HG02970 (cell line): ENCODE results near the gene TMEM218.

Source experiments
- ATAC-seq: cut with Tn5 transposase; IDR thresholded peaks from one replicate; pipeline ENCODE4 v1.9.1; 2021; ENCODE audit warnings: mild to moderate bottlenecking, moderate library complexity, moderate number of reproducible peaks; ENCODE audit not compliant: unreplicated experiment, low FRiP score

The TMEM218 gene

DNA sequence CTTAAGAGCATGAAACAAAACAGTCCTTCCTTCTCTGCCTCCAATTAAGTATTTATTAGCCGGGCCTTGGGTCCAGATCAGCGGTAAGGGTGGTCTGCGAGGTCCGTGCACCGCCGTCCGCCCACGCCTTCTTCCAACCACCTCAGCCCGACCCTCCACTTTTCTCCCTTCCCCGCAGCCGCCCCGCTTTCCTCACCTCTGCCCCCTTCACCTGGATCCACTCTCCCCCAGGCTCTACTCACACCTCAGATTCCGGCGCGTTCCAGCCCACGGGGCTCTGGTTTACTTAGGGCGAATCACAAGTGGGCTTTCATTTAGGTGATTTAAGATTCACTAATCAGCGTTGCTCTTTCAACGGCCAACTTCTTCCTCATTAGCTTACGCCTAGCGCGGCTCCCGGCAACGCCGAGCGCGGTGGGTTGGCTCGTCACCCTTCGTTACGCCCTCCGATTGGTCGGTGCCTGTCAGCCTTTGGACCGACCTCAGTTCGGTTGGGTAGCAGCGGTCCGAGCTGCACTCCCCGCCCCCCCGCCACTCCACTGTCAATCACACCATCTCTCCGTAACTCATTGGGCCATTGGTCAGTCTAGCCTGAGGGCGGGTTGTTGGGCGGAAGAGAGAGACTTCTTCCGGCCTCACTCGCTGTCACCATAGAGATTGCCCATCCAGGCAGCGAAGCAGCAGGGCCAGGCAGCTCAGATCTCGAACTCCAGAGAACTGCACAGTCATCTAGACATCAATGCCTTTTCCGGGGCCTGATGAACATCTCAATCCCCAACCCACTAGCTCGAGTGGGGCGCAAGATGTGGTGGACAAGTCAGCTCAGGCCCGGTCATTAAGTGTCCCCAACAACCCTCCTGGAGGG is at the start of gene TMEM218:
TSS of gene TMEM218 (minus strand) at position 284 of the 865 bp plus-strand sequence. CDS start 9,385 bp downstream, outside the sequence.
- peak; percentile 100 for ATAC-seq

DNA sequence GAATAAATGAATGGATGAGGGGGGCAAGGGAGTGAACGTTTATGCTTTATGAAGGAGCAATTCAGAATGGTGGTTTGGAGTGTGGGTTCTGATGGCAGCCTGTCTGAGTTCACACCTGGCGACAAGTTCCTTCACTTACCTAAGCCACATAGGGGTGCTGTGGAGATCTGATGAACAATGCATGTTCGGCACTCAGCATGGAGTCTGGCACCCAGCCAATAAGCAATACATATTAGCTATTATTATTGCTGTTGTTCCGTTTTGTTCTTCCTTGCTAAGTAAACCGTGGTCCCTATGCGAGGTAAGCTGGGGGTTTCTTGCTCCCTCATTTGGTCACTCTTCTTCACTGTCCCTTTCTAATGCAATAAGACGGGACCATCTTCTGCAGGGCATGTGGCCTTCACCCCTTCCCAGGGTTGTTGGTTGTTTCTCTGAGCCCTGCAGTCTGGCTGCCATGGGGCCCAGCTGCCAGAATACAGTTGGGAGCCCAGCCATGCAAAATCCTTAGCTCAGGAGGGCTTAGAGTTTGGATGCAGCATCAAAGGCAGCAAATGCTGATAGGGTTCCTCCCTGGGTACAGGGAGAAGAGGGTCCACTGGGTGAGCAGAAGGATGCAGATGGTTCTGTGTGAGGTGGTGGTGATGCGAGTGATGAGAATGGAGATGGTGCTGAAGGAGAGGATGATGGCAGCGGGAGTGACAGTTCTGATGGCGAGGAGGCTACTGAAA is 46.7 kb upstream of the TMEM218 start:
- ATAC-seq, result no peak

DNA sequence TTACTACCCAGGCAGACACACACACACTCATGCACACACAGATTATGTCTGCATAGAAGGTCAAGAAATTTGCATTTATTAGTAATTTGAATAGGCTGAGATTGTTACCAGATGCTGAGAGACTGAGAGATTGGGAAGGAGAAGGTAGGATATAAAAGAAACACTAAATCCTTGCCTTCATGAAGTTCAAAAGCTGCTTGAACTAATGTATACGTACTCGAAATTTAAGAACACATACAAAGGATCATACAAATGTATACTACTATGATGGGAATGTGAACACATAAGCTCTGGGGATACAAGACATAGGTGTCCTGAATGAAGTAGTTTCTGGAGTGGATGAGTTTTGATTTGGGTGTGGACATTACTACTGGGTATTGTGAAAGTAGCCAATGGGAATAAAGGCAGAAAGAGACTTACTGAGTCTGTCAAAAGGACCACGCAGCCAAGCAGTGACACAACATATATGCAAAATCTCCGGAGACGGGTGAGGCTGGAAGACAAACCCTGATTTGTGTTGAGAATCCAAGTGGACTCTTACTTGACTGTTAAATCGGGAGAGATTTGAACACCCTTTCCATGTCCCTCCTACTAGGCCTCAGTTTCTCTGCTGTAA is 45.8 kb upstream of the TMEM218 start:
- ATAC-seq, result no peak

DNA sequence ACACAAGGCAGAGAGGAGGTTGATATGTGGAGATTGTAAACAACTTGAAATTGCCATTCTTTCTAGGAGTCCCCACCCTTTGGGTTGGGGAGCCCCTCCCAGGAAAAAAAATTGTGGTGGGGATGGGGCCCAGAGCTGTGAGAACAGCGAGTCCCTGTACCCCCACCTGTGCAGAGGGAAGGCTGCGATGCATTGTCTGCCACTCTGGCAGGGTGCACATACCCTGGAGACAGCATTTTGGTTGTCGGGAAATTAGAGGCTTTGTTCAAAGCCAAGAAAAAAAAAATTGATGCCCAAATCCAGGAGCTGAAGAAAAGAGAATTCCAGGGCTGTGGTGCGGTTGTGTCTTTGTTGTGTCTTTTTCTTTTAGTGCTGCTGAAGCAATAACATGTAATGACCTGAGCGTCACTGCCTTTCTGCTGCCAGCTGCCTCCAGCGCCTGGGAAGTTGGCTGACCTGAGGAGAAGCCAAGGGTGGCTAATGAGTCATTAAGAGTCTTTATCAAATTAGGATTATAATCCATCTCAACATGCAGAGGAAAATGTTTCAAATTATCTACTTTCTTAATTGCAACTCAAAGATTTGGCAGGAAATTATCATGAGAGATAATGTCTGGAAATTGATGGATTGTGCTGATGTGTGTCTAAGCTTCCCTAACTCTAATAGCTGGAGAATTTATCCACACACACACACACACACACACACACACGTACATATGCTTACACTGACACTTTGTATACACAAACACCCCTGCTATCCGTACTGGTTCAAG is 45.1 kb upstream of the TMEM218 start:
- ATAC-seq, result no peak

DNA sequence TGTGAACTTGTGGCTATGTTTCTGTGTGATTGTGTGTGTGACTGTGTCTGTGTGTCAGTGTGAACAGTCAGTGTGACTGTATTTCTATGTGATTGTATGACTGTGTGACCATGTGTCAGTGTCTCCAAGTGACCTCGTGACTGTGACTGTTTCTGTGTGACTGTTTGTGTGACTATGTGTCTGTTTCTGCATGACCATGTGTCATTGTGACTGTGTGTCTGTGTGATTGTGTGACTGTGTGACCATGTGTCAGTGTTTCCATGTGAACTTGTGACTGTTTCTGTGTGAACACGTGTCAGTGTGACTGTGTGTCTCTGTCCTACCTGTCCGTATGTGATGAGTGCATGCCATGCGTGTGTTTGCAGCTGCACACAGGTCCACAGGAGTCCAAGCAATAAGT is 44.3 kb upstream of the TMEM218 start:
- ATAC-seq, result no peak

DNA sequence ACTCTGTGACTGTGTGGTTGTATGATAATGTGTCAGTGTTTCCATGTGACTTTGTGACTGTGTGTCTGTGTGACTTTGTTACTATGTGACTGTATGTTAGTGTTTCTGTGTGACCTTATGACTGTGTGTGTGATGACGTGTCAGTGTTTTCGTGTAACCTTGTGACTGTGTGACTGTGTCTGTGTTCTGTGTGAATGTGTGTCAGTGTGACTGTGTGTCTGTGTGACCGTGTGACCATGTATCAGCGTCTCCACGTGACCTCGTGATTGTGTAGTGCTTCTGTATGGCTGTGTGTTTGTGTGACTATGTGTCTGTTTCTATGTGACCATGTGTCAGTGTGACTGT is 43.6 kb upstream of the TMEM218 start:
- no peak for ATAC-seq

DNA sequence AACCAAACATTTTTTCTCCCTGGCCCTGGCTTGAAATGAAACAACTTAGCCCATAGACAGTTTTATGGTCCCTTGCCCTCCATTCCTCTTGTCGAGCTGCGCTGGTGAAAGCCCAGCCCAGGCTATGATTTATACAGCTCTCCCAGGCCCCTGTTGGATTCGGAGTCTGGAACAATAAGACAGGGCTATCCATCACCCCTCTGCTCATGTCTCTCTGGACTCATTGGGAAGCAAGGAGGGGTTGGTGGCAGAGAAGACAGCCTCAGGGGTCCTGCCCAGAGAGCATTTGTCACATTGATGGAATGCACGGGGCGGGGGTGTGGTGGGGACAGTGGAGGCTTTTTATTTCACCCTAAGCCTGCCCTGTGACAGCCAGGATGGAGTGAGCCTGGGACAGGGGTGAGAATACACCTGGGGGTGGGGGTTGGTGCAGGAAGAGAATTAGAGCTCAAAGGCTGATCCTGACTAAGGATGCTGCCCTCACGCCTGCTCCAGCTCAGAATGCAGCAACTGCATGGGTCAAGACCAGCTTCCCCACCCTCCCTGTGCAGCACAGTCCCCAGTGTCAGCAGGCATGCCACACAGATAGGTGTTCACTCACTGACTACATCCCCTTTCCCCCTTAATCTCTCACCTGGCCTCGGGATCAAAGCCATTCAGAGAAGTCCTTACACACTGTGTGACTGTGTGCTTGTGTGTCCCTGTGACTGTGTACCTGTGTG is 43.1 kb upstream of the TMEM218 start:
- no peak for ATAC-seq

DNA sequence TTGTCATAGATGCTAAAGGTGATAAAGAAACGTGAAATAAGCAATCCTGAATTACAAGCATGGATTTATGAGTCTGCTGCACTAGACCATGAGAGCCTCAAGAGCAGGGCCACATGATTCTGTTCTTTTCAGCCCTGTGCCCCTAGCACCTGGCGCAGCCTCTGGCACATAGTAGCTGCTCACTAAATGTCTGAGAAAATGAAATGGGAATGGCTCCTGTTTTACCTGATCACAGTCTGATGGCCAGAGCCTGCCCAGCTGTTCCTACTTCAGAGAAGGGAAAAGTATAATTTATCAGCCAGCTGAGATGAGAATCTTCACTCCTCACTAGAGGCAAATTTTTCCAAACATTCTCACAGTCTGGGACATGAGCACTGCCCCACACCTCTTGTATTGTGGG is 42.4 kb upstream of the TMEM218 start:
- ATAC-seq, result no peak

DNA sequence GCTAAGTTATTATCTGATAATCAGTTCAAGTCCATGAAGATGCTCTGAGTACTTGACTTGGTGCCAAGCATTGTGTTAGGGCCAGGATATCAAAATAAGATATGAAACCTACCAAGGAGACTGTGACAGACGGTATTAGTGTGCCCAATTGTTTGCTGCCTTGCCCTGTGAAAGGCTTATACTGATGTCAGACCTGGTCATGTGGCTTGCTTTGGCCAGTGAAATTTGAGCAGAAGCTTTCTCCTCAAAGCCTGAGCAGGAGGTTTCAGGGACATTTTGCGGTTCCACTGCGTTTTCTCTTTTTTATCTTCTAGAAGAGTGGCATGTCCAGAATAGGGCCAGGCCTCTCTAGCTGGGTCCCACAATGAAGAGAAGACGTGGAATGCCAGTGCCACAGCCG is 37.3 kb upstream of the TMEM218 start:
- no peak for ATAC-seq

DNA sequence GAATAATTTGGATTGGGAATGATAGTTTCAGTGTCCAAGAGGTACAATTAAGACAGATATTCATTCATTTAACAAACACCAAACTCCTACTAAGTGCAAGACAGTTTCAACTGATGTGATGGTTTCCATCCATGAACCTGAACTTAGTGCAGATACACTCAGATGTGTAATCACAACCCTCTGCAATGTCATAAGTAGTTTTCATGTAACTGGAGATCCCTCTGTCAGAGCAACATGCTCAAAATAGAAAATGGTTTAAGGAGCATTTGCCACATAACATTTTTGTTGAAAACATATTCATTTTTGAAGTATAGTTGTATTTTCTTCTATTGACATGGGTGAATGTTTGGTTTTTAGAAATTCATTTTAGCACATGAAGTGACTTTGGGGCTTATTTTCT is 36.6 kb upstream of the TMEM218 start:
- ATAC-seq, result no peak

DNA sequence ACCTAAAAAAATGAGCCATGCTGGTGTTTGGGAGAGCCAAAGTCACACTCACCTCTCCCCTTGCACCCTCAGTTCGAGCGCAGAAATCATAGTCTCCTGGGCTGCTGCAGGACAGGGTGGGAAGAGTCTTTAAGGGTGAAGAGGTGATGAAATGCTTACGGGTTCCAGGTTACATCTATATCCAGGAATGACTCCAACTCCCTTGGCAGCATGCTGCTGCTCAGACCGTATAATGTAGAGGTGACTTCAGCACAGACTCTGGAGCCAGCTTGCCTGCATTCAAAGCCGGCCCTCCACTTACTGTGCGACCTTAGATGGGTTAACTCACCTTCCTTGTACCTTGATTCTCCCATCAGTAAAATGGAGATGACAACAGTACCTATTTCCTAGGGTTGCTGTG is 35.9 kb upstream of the TMEM218 start:
- ATAC-seq, result no peak

DNA sequence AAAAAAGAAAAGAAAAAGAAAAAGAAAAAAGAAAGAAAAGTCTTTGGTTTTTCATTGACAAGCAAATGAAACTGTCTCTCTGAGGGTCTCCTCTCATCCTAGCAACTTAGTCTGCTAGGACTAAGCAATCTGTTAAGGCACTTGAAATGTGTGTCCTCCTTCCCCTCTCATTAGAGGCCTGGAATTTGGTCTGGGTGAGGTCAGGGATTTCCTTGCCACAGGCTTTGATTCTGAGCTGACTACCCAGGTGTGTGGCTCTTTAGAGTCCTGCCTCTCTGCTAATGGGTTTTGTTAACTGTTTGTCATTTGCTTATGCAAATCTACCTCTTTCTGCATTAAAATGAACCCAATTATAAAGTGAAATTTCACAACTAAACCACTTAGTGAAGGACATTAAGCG is 34.8 kb upstream of the TMEM218 start:
- no peak for ATAC-seq

DNA sequence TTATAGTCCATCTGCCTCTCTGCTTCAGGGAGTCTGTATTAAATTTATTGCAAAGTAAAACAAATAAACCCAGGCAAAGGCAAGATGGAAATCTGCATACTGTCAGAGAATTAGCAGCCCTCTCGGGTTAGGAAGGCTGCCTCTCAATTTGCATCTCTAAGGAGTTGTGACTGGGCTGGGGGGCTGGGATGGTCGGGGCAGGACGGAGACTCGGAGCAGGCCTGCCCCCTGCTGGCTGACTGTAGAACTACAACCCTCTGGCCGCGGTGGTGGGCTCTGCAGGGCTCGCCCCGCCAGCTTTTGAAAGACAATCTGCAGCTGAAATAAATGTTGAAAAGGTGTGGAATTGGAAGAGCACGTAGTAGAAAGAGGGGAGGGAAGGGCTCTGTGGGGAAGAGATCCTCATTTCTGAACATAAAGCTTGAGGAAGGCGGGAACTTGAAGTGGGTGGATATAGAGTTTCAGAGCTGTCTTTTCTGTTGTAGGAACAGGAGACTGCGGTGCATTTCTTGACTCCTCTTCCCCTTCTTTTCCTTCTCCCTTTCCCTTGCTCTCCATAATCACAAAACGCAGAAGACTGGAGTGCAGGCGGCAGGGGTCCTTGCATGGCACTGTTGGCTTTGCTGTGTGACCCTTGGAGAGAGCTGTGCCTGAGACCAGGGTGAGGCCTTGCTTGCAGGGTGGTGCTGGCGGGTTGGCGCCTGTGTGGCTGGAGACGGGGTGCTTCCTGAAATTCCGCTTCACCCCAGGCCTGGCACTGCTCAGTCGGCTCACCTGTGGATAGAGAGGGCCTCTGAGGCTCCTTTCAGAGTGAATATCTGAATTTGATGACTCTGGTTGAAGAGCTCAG is 30.5 kb upstream of the TMEM218 start:
- ATAC-seq, result peak; percentile 83

DNA sequence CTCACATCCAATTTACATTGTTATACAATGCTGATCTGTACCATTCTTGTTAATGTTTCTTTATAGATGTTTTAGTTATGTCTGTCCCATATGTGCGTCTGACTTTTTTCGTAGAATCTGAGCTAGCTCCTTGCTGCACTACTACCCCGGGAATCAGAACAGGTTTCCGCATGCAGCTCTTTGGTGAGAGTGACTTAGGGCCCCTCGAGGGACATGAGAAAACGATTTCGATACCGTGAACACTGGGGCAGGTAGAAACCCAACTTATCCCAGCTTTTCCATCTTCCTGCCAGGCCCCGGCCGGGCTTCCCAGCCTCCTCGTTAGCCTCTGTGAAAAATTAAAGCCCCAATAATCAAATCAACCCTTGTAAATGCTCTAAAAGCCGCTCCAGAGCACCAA is 29.8 kb upstream of the TMEM218 start:
- no peak for ATAC-seq

DNA sequence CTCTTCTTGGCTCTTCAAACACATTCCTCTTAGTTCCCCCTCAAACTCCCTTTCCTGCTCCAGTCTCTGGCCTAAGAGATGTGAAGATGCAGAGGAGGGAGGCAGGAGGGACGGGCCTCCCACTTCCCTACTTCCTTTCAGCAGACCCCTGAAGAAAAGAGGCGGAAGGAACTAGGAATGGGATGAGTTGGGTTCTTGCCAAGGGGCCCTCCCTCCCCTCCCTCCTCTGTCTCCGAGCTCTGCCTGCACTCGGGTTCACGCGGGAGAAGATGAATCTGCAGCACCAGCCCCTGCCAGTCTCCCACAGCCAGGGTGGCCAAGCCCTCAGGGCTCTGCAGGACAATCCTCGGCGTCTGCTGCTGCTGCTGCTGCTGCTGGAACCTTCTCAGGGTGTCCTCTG is 28.8 kb upstream of the TMEM218 start:
- no peak for ATAC-seq

DNA sequence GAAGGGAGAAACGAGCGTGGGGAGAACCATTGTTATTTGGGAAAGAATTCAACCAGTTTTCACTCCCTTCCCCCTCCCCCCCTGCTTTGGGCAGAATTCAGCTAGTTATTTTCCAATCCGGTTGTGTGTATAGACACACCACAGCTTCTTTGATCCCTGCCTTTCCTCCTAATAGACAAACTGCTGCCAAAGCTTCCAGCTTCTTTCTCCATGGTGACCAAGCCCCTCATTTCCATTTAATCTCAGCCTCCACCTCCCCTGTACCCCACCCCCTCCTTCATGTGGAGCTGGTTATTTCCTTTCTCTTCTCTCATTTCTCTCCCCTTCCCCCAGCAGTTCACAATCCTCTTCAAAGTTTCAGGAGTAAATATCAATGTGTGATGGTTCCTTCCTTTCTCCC is 28.4 kb upstream of the TMEM218 start:
- ATAC-seq, result no peak

DNA sequence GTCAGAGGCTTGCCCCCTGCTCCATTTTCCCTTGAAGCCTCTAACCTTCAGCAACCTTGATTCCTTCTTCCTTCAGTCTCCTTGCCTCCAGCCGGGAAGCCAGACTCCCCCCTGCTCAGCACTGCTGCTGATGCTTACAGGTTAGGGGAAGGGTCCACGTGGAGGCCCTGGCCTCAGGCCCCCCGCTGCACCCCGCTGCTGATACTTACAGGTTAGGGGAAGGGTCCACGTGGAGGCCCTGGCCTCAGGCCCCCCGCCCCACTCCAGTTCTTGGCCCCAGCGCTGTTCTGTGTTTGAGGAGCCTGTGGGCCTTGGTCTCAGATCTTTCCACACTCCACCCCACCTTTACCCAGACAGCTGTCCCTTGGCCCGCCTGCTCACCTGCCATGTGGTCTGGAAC is 27.5 kb upstream of the TMEM218 start:
- no peak for ATAC-seq

DNA sequence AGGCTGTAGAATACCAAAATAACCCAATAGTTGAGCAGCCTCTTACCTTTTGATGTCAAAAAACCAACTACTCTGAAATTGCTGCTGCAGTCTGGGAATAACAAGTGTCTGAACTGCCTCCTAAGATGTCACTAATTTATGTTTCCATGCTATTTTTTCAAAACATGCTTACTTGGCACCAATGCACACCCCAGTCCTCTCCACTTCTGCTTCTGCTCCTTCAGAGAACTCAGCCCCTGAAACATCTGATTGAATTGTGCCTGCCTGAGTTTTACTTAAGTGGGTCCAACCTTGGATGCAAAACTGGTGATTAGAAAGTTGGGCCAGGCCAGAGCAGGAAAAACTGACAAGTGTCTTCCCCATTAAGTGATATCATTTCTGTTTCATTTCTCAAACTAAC is 24.6 kb upstream of the TMEM218 start:
- no peak for ATAC-seq

DNA sequence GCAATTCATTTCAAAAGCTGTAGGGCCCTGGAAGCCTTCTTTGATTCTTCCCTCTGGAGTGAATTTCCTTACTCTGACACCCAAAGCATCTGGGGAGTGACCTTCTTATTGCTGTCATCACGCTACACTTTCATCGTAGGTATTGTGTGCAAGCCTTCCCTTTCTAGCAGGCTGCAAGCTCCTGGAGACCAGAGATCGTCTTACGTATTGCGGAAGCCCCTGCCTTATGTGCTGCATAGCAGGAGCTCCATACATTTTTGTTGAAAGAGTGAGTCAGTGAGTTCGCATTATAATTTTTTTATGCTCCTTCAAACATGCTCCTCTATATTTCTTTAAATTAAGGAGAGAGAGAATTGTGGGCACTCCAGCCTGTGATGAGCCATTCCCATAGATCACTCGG is 21.2 kb upstream of the TMEM218 start:
- no peak for ATAC-seq
